H7 (cell line): Measurements from ENCODE around the gene BCL2L15. TPM values are rescaled to one million over a fixed set of nuclear protein-coding genes. Genes with fewer than 3 reads are reported as not detected.
"Not testable (repeated sequence)": the region's sequence is repeated elsewhere in the genome, so short reads cannot be mapped to it uniquely, and the experiment has no call there.

Source experiments
- DNase-seq: peaks from one replicate; pipeline ENCODE4 v3.0.0; 2012
- H3K27me3 ChIP-seq: 2 replicates; pipeline ENCODE4 v1.6.0; 2011; ENCODE audit warnings: mild to moderate bottlenecking, low read length; ENCODE audit not compliant: control insufficient read depth, insufficient read depth
- H3K36me3 ChIP-seq: replicated peaks from 2 replicates; pipeline ENCODE4 v1.5.1; 2011; ENCODE audit warnings: low read length; ENCODE audit not compliant: control insufficient read depth, insufficient read depth
- H3K4me3 ChIP-seq: 2 replicates; pipeline ENCODE4 v1.5.1; 2011; ENCODE audit warnings: low read depth, mild to moderate bottlenecking, control low read depth, low read length, moderate library complexity; ENCODE audit not compliant: insufficient read depth
- total RNA-seq: library from RNA; depleted of rRNA; stranded (reverse); fragments of >200 nt; shearing (Covaris generic); gene quantifications from 2 replicates; pipeline ENCODE4 v1.2.3, GENCODE V29; 2014

The BCL2L15 gene
- total RNA-seq, 1 experiment from 2014 or later, result not detected

DNA sequence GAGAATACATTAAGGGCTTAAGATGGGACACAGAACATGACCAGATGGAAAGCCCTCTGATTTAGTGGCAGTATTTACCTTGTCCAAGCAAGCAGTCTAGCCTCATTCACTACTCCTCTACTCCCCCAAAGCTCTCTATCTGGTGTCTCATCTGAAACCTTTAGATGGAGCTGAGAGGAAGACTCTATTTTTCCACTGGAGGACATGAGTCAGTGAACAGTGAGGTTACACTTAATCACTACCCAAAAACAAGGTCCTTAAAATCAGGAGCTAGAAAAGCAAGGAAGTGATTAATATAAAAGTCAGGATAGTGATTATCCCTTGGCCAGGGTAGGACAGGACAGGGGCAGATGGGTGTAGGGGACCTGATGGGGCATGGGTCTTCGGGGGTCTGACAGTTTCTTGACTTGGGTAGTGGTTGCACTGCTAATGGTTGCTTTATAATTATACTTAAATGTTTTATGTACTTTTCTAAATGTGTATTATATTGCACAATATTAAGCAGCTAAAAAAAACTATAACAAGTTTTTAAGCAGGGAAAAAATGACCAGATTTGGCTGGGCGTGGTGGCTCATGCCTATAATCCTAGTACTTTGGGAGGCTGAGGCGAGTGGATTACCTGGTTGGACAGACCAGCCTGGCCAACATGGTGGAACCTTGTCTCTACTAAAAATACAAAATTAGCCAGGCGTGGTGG is 18.8 kb downstream of the BCL2L15 start:
- H3K4me3 ChIP-seq, result no peak overlapping the region
- H3K36me3 ChIP-seq, result no peaks in the 10 kb centered on the region
- DNase-seq, result no peak
- H3K27me3 ChIP-seq, result no peaks in the 10 kb centered on the region

DNA sequence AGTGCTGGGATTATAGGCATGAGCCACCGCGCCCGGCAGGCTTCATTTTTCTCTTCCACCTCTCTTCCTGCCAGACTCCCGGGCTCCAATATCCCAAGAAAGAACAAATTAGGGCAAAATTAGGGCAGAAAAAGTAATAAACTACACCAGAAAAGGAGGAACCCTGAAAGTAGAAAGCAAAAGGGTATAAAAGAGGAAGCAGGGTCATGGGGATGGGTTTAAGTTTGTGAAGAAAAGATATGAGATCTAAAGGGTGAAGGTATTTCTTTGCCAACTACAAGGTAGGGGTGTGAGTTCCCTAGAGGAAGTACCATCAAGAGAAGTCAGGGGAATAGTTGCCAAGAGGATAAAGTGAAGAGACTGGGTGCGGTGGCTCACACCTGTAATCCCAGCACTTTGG is 25.7 kb downstream of the BCL2L15 start:
- H3K4me3 ChIP-seq, result no peak overlapping the region
- no peaks in the 10 kb centered on the region for H3K36me3 ChIP-seq

DNA sequence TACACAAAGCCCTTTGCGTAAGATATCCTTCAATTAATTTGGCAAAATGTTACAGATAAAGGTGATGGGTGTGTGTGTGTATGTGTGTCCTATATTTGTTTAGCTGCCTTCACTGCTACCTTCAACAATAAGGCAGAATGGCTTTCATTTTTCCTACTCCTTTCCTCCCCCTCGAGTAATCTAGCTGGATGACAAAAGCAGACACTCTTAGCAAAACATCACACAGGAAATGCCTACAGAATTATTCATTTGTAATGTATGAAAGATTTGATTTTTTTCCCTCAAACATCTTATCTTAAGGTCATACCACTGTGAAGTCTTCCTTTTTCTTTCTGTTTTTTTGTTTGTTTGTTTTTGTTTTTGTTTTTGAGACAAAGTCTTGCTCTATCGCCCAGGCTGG is 26.5 kb downstream of the BCL2L15 start:
- no peaks in the 10 kb centered on the region for H3K36me3 ChIP-seq

More for the DNA sequence above, 25.7 kb downstream of the BCL2L15 start:
- no peak for DNase-seq
- no peaks in the 10 kb centered on the region; the same call in 1 of the 2 replicates for H3K27me3 ChIP-seq

DNA sequence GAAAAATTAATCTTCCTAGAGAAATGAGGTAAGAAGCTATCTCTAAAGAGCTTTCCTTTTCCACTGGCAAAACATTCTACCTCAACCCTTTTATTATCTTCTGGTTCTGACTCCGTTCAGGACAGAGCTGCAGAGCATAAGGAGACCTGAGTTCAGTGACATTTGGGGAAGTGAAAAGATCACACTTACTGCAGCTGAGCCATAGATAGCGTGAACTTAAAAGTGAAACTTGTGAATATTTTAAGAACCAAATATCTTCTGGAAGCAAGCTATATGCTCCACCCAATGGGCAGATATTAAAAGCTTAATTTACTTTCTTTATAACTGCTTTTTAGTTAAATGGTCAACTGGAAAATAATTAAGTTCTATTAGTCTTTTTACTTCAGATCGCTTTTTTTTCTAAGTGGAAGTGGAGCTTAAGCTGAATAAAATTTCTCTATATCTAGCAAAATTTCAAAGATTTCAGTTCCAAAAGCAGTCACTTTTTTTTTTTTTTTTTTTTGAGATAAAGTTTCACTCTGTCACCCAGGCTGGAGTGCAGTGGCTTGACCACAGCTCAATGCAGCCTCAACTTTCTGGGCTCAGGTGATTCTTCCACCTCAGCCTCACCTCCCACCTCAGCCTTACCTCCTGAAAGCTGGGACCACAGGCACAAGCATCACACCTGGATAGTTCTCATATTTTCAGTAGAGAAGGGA is 27.8 kb downstream of the BCL2L15 start:
- Histone ChIP-seq H3K36me3 (no peaks in the 10 kb centered on the region), H3K4me3 (no peak overlapping the region), H3K27me3 (no peaks in the 10 kb centered on the region; the same call in 1 of the 2 replicates)
- DNase-seq, result no peak

More for the DNA sequence above, 26.5 kb downstream of the BCL2L15 start:
- H3K4me3 ChIP-seq, result no peak overlapping the region
- no peak for DNase-seq
- H3K27me3 ChIP-seq, result no peaks in the 10 kb centered on the region; the same call in 1 of the 2 replicates

DNA sequence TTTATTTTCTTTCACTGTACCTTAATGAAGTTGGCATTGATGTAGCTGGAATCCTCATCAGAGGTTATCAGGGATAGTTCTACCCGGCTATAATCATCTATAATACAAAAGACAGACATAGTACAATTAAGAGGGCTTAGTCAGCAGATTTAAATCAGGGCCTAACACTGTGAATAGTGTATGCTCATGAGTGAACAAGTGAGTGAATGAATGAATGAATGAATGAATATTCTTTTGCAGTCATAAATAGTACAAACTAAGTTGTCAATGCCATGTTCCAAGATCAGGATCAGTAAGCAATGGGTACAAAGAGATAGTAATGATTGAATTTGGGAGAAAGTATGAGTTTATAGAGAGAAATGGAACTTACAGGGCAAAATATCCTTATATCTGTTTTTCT is 28.4 kb downstream of the BCL2L15 start:
- Histone ChIP-seq H3K27me3 (no peaks in the 10 kb centered on the region; the same call in 1 of the 2 replicates), H3K4me3 (no peak overlapping the region)
- DNase-seq, result no peak

DNA sequence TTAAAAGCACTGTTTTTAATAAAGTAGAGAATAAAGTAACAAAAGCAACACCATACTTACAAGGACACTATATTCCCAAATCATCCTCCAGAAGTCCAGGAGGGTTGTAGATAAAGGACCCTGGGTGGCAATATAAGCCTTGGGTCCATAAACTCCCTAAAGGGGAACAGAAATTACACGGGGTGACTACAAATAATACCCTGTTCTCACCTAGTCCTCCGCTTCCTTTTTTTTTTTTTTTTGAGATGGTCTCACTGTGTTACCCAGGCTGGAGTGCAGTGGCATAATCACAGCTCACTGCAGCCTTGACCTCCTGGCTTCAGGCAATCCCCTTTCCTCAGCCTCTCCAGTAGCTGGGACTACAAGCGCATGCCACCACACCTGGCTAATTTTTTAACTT is 29.0 kb downstream of the BCL2L15 start:
- Histone ChIP-seq H3K4me3 (no peak overlapping the region), H3K36me3 (no peaks in the 10 kb centered on the region), H3K27me3 (no peaks in the 10 kb centered on the region; the same call in 1 of the 2 replicates)
- DNase-seq, result no peak

More for the DNA sequence above, 28.4 kb downstream of the BCL2L15 start:
- no peaks in the 10 kb centered on the region for H3K36me3 ChIP-seq

DNA sequence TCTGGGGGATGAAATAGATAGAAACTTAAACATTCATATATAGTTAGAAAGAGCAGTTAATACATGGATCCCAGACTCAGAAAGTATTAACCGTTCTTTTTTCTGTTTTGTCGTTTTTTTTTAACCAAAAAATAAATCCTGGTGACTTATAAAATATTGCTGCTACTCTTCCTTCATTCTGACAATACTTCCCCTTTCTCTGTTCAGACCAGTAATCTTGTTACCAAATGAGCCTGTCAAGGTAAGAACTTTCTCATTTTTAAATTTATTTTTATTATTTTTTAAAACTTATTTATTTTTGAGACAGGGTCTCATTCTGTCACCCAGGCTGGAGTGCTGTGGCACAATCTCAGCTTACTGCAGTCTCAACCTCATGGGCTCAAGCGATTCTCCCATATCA is 29.6 kb downstream of the BCL2L15 start:
- DNase-seq, result no peak
- no peaks in the 10 kb centered on the region for H3K36me3 ChIP-seq
- no peak overlapping the region for H3K4me3 ChIP-seq
- no peaks in the 10 kb centered on the region; the same call in 1 of the 2 replicates for H3K27me3 ChIP-seq

DNA sequence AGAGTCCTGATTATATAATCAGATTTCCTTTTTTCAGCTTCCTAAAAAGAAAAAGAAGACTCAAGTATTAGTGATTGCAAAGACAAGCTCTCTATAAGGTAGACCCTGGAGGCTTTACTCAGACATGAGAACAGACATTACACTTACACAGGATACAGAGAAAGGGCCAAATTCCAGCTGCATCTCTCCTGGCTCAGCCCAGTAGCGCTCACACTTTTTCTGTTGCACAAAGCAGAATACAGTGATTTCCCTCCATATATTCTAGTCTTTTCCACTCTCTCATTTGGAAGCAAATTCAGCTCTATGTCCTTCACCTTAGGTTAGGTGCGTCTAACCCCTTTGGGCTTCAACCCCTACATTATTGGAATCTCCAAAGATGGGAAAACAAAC is 31.0 kb downstream of the BCL2L15 start:
- Histone ChIP-seq H3K36me3 (no peaks in the 10 kb centered on the region), H3K27me3 (no peaks in the 10 kb centered on the region), H3K4me3 (no peak overlapping the region)
- no peak for DNase-seq

DNA sequence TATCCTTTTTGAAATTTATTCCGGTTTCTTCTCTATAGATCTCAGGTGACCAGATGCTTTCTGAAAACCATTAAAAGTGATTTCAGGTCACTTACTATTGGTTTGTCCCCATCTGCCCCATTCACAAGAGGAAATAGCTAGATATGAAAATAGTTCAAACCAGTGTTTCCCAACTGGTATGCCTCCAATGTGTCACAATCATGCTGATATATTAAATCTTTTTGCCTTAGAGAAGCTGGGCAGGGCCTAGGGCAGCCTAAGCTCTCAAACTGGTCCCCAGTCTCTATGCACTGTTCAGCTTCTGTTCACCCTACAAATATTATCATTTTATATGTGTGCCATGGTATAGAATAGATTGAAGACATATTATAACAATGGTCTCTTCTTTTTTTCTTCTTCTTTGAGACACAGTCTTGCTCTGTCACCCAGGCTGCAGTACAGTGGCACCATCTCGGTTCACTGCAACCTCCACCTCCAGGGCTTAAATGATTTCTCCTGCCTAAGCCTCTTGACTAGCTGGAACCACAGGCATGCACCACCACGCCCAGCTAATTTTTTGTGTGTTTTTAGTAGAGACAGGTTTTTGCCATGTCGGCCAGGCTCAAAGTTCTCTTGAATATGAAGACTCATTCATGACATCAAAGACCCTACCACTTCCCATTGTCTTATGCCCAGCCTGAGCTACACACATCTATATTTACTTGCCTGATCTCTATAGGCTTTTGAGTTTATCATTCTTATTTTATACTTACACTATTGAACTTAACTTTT is 31.6 kb downstream of the BCL2L15 start:
- Histone ChIP-seq H3K4me3 (no peak overlapping the region), H3K36me3 (no peaks in the 10 kb centered on the region), H3K27me3 (no peaks in the 10 kb centered on the region)
- DNase-seq, result no peak

DNA sequence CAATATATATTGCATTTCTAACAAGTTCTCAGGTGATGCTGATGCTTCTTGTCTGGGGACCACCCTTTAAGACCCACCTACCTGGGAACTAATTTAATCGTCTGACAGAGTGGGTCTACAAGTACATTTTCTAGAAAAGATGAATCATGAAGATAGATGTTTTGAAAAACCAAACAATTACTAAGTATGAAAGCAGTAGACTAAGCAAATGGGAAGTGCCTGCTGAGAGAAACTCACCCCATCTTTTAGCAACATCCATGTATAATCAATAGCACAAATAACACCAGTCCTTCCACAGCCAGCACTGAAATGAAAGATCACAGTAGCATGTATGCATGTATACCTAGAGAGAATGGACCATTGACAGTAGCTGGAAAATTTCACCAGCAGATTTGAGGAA is 33.1 kb downstream of the BCL2L15 start:
- DNase-seq, result no peak
- H3K4me3 ChIP-seq, result no peak overlapping the region
- H3K27me3 ChIP-seq, result no peaks in the 10 kb centered on the region
- H3K36me3 ChIP-seq, result no peaks in the 10 kb centered on the region

DNA sequence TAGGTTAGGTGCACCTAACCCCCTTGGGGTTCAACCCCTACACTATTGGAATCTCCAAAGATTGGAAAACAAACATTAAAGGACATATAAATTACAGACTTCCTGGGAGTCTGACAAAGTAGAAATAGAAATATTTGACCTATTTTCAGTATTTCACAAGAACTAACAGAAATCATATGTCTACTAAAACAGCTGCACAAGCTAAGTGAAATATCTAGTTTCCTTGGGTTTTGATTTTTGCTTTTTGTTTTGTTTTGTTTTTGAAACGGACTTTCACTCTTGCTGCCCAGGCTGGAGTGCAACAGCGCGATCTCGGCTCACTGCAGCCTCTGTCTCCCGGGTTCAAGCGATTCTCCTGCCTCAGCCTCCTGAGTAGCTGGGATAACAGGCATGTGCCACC is 34.7 kb downstream of the BCL2L15 start:
- not testable (repeated sequence) for H3K36me3 ChIP-seq, H3K4me3 ChIP-seq, DNase-seq, H3K27me3 ChIP-seq

DNA sequence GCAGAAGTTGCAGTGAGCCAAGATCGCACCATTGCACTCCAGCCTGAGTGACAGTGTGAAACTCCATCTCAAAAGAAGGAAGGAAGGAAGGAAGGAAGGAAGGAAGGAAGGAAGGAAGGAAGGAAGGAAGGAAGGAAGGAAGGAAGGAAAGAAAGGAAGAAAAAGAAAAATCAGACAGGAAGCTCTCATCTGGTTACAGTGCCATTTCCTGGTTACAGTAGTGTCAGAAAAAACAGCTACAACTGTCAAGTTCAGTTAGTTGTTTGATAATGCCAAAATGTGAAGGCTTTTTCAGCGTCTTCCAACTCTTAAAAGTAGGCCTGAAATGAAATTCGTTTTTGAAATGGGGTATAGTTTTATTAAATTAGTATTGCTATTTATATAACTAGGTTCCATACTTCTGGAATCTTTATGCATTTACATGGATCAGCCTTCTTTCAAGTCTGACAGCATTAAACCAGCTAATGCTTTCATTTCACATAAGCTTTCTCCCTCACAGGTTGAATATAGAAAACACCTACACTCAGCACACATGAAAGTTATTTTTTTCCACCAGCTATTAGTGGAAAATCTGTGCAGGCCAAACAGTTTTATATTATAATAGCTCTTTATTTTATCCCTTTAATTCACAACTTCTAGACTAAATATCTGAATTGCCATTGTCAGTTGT is 37.1 kb downstream of the BCL2L15 start:
- no peak for DNase-seq
- H3K27me3 ChIP-seq, result no peaks in the 10 kb centered on the region
- no peak overlapping the region for H3K4me3 ChIP-seq
- H3K36me3 ChIP-seq, result no peaks in the 10 kb centered on the region

DNA sequence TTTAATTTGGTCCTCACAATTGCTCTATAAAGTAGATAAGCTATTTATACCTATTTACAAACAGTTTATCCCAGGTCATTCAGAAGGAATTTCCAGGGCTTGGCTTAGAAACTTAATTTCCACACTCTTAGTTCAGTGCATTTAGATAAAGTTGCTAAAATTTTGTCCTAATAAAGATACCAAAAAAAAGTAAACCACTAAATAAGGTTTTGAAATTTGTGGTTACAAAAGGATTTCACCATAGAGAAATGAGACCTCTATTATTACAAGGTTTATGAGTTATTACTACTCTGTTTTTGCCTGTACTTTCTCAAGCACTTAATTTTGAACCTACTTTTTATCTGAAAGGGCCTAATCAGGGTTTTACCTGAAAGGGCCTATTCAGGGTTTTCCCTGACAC is 38.3 kb downstream of the BCL2L15 start:
- no peak for DNase-seq
- H3K36me3 ChIP-seq, result no peaks in the 10 kb centered on the region
- no peak overlapping the region for H3K4me3 ChIP-seq
- H3K27me3 ChIP-seq, result no peaks in the 10 kb centered on the region

DNA sequence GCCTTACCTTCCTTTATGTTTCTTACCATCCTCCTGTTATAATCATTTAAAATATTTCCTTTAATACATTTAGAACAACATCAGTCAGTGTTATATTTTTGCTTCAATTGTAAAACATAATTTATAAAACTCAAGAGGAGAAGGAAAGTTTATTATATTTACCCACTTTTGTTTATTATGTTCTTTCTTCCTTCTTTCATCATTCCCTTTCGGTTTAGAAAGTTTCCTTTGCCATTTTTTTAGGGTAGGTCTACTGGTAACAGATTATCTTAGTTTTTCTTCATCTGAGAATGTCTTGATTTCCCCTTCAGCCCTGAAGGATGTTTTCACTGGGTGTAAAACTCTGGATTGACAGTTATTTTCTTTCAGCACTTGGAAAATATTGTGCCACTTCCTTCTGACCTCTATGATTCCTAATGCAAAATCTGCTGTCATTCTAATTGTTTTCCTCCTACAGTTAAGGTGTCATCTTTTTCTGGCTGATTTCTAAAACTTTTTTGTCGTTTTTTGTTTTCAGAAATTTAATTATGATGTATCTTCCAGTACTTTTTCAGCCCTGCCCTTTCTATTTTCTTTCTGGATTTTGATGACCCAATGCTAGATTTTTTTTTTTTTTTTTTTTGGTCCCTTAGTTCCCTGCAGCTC is 40.9 kb downstream of the BCL2L15 start:
- H3K27me3 ChIP-seq, result no peaks in the 10 kb centered on the region
- no peak for DNase-seq
- H3K36me3 ChIP-seq, result no peaks in the 10 kb centered on the region

More for the DNA sequence above, 40.9 kb downstream of the BCL2L15 start:
- H3K4me3 ChIP-seq, result no peak overlapping the region
